ENCODE measurements around the gene TRAM2.

GRCh38 chr6:52574709-52575501 is 2.0 kb downstream of the TRAM2 start:
- TF ChIP-seq, protein P1, sequence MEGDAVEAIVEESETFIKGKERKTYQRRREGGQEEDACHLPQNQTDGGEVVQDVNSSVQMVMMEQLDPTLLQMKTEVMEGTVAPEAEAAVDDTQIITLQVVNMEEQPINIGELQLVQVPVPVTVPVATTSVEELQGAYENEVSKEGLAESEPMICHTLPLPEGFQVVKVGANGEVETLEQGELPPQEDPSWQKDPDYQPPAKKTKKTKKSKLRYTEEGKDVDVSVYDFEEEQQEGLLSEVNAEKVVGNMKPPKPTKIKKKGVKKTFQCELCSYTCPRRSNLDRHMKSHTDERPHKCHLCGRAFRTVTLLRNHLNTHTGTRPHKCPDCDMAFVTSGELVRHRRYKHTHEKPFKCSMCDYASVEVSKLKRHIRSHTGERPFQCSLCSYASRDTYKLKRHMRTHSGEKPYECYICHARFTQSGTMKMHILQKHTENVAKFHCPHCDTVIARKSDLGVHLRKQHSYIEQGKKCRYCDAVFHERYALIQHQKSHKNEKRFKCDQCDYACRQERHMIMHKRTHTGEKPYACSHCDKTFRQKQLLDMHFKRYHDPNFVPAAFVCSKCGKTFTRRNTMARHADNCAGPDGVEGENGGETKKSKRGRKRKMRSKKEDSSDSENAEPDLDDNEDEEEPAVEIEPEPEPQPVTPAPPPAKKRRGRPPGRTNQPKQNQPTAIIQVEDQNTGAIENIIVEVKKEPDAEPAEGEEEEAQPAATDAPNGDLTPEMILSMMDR (conservative IDR thresholded peaks at IDR 0.05; ENCODE audit: low read depth, low read length) = no peak
- no peak for TF ChIP-seq EZH2 (IDR thresholded peaks at IDR 0.05; ENCODE audit: low read length, unreplicated experiment)

All from PC-3 (cell line).